Measurements from ENCODE around the gene CNKSR3. TPM values are rescaled to one million over a fixed set of nuclear protein-coding genes. Genes with fewer than 3 reads are reported as not detected.

CNKSR3 gene
- total RNA-seq, 2 donors from 2014 or later: 5.9 to 8.0 TPM

GRCh38 chr6:154371281-154371680 lies 139.2 kb downstream of the CNKSR3 start:
- no peak overlapping the region for H3K4me3 Mint-ChIP-seq
- no peak overlapping the region for H3K27ac Mint-ChIP-seq
- no peaks in the 10 kb centered on the region for H3K4me1 ChIP-seq (ENCODE audit: control insufficient read depth, insufficient read depth, low read length)
- no peaks in the 10 kb centered on the region for H3K36me3 ChIP-seq (ENCODE audit: control insufficient read depth, insufficient read depth, low read length)
- no peak overlapping the region for H3K4me3 ChIP-seq (ENCODE audit: low read length)
- DNase-seq: no peak
- no peaks in the 10 kb centered on the region for H3K4me1 Mint-ChIP-seq
- WGBS, 2 experiments (ENCODE audit: insufficient coverage in 1 of 2, insufficient read length in 1 of 2): 71 to 81% methylated on average over 3 to 4 of the region's 4 CpGs
- H3K9me3 ChIP-seq (ENCODE audit: control insufficient read depth, low read length): no peaks in the 10 kb centered on the region
- no peaks in the 10 kb centered on the region for H3K9me3 Mint-ChIP-seq
- no peaks in the 10 kb centered on the region for H3K27me3 Mint-ChIP-seq (ENCODE audit: insufficient read depth)
- H3K36me3 Mint-ChIP-seq (ENCODE audit: low read depth): no peaks in the 10 kb centered on the region
- no peak overlapping the region for H3K9ac ChIP-seq (ENCODE audit: extremely low read depth, low read length, poor library complexity, severe bottlenecking)
- no peaks in the 10 kb centered on the region for H3K27me3 ChIP-seq (ENCODE audit: control insufficient read depth, insufficient read depth, low read length, poor library complexity, severe bottlenecking)
- TF ChIP-seq CTCF (conservative IDR thresholded peaks at IDR 0.05): no peak
- no peak overlapping the region for H3K27ac ChIP-seq (ENCODE audit: low read depth, low read length)

- Histone ChIP-seq H3K9me3 (ENCODE audit: control insufficient read depth, low read length) (no peaks in the 10 kb centered on the region), H3K27ac (ENCODE audit: low read depth, low read length) (no peak overlapping the region), H3K4me1 (ENCODE audit: control insufficient read depth, insufficient read depth, low read length) (no peaks in the 10 kb centered on the region), H3K36me3 (ENCODE audit: control insufficient read depth, insufficient read depth, low read length) (no peaks in the 10 kb centered on the region), H3K4me3 (ENCODE audit: low read length) (no peak overlapping the region), H3K27me3 (ENCODE audit: control insufficient read depth, insufficient read depth, low read length, poor library complexity, severe bottlenecking) (no peaks in the 10 kb centered on the region), H3K9ac (ENCODE audit: extremely low read depth, low read length, poor library complexity, severe bottlenecking) (no peak overlapping the region)
- peak; percentile 66 for TF ChIP-seq CTCF (conservative IDR thresholded peaks at IDR 0.05)
- Mint-ChIP-seq H3K4me1 (no peaks in the 10 kb centered on the region), H3K27ac (no peak overlapping the region), H3K36me3 (ENCODE audit: low read depth) (no peaks in the 10 kb centered on the region), H3K9me3 (no peaks in the 10 kb centered on the region), H3K4me3 (no peak overlapping the region), H3K27me3 (ENCODE audit: insufficient read depth) (no peaks in the 10 kb centered on the region)
- peak; percentile 54 for DNase-seq
- WGBS, 2 experiments (ENCODE audit: insufficient coverage in 1 of 2, insufficient read length in 1 of 2): 60 to 78% methylated on average over 4 of the region's 4 CpGs
These were observed 139.9 kb downstream of the CNKSR3 start for GRCh38 chr6:154370545-154370944.

GRCh38 chr6:154367839-154368695 lies 142.4 kb downstream of the CNKSR3 start:
- H3K9me3 ChIP-seq (ENCODE audit: control insufficient read depth, low read length): no peaks in the 10 kb centered on the region
- Mint-ChIP-seq H3K27ac (no peak overlapping the region), H3K4me3 (no peak overlapping the region), H3K9me3 (no peaks in the 10 kb centered on the region), H3K4me1 (no peaks in the 10 kb centered on the region), H3K36me3 (ENCODE audit: low read depth) (no peaks in the 10 kb centered on the region), H3K27me3 (ENCODE audit: insufficient read depth) (no peaks in the 10 kb centered on the region)
- no peak overlapping the region for H3K27ac ChIP-seq (ENCODE audit: low read depth, low read length)
- no peaks in the 10 kb centered on the region for H3K4me1 ChIP-seq (ENCODE audit: control insufficient read depth, insufficient read depth, low read length)
- DNase-seq: no peak
- H3K4me3 ChIP-seq (ENCODE audit: low read length): no peak overlapping the region
- H3K36me3 ChIP-seq (ENCODE audit: control insufficient read depth, insufficient read depth, low read length): no peaks in the 10 kb centered on the region
- 91 to 95% methylated on average over 9 of the region's 9 CpGs for WGBS, 2 experiments (ENCODE audit: insufficient coverage in 1 of 2, insufficient read length in 1 of 2)
- H3K27me3 ChIP-seq (ENCODE audit: control insufficient read depth, insufficient read depth, low read length, poor library complexity, severe bottlenecking): no peaks in the 10 kb centered on the region
- no peak overlapping the region for H3K9ac ChIP-seq (ENCODE audit: extremely low read depth, low read length, poor library complexity, severe bottlenecking)
- TF ChIP-seq CTCF (conservative IDR thresholded peaks at IDR 0.05): no peak

Measured in endodermal cell (in vitro differentiated cells).